GM12865 (cell line): ENCODE measurements around the gene BMPR1A.
"Not testable (repeated sequence)": the region's sequence is repeated elsewhere in the genome, so short reads cannot be mapped to it uniquely, and the experiment has no call there.

Source experiments
- DNase-seq: peaks from one replicate; pipeline ENCODE4 v3.0.0; 2010; ENCODE audit warnings: low read depth
- H3K4me3 ChIP-seq: 2 replicates; pipeline ENCODE4 v1.5.1; 2011; ENCODE audit warnings: mild to moderate bottlenecking, low read depth, low read length, control low read depth
- TF ChIP-seq, protein P1 (sequence below): IDR thresholded peaks from 2 replicates; pipeline ENCODE4 v1.5.1; 2011; ENCODE audit warnings: low read length, control low read depth, low read depth, inconsistent platforms; ENCODE audit not compliant: insufficient read depth; ENCODE audit errors: missing control alignments

Gene BMPR1A

GRCh38 chr10:86850481-86850880 is 94.1 kb downstream of the BMPR1A start:
- DNase-seq = no peak
- no peak overlapping the region for H3K4me3 ChIP-seq
- TF ChIP-seq, protein P1, sequence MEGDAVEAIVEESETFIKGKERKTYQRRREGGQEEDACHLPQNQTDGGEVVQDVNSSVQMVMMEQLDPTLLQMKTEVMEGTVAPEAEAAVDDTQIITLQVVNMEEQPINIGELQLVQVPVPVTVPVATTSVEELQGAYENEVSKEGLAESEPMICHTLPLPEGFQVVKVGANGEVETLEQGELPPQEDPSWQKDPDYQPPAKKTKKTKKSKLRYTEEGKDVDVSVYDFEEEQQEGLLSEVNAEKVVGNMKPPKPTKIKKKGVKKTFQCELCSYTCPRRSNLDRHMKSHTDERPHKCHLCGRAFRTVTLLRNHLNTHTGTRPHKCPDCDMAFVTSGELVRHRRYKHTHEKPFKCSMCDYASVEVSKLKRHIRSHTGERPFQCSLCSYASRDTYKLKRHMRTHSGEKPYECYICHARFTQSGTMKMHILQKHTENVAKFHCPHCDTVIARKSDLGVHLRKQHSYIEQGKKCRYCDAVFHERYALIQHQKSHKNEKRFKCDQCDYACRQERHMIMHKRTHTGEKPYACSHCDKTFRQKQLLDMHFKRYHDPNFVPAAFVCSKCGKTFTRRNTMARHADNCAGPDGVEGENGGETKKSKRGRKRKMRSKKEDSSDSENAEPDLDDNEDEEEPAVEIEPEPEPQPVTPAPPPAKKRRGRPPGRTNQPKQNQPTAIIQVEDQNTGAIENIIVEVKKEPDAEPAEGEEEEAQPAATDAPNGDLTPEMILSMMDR = no peak

DNA sequence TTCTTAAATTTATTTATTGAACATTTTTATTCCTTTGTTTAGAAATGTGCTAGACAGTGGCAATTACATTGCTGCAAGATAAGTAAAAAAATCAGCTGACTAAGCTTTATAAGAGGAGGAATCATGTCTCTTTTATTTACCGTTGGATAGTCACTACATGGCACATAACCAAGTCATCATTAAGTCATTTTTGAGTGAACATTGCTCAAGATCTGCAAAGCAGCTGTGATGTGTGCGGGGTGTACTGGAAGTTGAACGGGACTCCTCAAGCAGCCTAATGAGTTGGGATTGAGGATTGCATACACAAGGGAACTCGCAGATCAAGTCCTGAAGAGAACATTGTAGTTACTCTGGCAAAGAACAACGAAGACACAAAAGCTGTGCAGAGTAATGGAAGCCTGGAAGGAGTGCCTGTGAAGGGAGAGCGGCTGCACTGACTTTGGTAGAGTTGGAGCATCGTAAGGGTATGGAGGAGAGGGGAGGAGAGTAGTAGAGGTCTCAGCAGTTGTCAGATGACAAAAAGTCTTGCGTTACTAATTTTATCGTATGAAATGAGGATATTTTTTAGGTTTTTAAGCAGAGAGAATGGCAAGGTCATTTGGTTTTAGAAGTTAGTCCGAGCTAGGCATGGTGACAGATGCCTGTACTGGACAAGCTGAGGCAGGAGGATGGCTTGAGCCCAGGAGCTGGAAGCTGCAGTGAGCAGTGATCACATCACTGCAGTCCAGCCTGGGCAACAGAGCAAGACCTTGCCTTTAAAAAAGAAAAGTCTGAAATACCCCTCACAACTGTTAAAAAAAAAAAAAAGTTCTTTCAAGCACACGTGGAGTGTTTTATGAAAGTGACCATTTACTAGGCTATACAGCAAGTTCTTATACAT is 95.1 kb downstream of the BMPR1A start:
- DNase-seq = no peak
- TF ChIP-seq, protein P1 = no peak
- H3K4me3 ChIP-seq = no peak overlapping the region

- not testable (repeated sequence) for H3K4me3 ChIP-seq, DNase-seq
Measured at GRCh38 chr10:86853582-86853981, 97.2 kb downstream of the BMPR1A start.

GRCh38 chr10:86855513-86855912 is 99.1 kb downstream of the BMPR1A start:
- TF ChIP-seq, protein P1 = no peak

GRCh38 chr10:86856156-86856555 is 99.7 kb downstream of the BMPR1A start:
- no peak overlapping the region for H3K4me3 ChIP-seq
- TF ChIP-seq, protein P1 = no peak
- DNase-seq = no peak

More at GRCh38 chr10:86855513-86855912, 99.1 kb downstream of the BMPR1A start:
- DNase-seq = no peak
- no peak overlapping the region for H3K4me3 ChIP-seq

DNA sequence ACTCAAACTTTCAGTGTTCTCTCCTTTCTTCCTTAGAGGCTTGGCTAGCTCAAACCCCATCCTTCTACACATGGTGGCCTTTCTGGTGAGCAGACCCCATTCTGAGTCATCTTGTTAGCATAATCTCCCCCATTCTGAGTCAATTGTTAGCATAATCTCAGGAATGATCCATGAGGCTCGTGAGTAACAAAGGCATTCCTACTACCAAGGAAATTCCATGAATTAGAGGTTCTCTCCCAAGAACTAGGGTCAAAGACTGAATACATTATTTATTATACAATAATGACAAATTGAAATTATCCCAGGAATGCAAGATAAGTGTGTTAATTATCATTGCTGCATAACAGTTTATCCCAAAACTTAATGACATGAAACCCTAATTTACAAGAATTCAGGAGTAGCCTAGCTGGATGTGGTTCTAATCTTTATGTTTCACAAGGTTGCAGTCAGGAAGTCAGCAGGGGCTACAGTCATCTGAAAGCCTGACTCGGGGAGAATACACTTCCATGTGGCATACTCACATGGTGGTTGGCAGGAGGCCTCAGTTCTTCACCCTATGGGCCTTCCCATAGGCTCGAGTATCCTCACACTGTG is 100.8 kb downstream of the BMPR1A start:
- DNase-seq = no peak
- TF ChIP-seq, protein P1 = no peak
- no peak overlapping the region for H3K4me3 ChIP-seq

- no peak for DNase-seq
- TF ChIP-seq, protein P1 = no peak
- no peak overlapping the region for H3K4me3 ChIP-seq
Measured at GRCh38 chr10:86858011-86858410, 101.6 kb downstream of the BMPR1A start.
